Measurements from ENCODE around the gene IPCEF1.

DNA sequence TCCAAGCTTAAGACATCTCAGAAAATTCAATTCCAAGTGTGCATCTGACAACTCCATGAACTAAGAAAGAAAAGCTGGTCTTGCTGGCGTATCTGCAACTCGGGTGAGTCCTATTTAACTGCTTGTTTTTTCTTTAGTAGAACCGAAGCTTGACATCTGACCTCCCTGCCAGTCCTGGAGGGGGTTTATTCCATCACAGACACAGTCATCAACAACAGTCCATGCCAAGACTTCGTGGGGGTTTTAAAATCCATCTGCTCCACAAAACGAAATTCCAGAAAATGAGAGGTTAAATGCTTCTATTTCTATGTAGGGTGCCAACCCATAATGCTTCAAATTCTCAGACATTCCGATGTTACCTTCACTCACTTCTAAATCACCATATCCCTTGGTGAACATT lies 133.9 kb downstream of the IPCEF1 start:
- TF ChIP-seq POLR2A (IDR thresholded peaks at IDR 0.05; ENCODE audit: extremely low read depth, insufficient read length) = no peak
- TF ChIP-seq, protein P1, sequence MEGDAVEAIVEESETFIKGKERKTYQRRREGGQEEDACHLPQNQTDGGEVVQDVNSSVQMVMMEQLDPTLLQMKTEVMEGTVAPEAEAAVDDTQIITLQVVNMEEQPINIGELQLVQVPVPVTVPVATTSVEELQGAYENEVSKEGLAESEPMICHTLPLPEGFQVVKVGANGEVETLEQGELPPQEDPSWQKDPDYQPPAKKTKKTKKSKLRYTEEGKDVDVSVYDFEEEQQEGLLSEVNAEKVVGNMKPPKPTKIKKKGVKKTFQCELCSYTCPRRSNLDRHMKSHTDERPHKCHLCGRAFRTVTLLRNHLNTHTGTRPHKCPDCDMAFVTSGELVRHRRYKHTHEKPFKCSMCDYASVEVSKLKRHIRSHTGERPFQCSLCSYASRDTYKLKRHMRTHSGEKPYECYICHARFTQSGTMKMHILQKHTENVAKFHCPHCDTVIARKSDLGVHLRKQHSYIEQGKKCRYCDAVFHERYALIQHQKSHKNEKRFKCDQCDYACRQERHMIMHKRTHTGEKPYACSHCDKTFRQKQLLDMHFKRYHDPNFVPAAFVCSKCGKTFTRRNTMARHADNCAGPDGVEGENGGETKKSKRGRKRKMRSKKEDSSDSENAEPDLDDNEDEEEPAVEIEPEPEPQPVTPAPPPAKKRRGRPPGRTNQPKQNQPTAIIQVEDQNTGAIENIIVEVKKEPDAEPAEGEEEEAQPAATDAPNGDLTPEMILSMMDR (IDR thresholded peaks at IDR 0.05; ENCODE audit: low read depth, low read length) = no peak
- TF ChIP-seq MYC (IDR thresholded peaks at IDR 0.05; ENCODE audit: low read depth, low read length) = no peak

Data from NB4 (cell line).